GM23338 (cell line): ENCODE results near the gene TBPL1. TPM values are rescaled to one million over a fixed set of nuclear protein-coding genes. Genes with fewer than 3 reads are reported as not detected.

Source experiments
- ATAC-seq: fragments of 200-7000 bp; cut with Tn5 transposase; 3 replicates; pipeline ENCODE4 v1.9.1; 2020
- DNase-seq: peaks from one replicate; pipeline ENCODE4 v3.0.0-alpha.2; 2015; ENCODE audit warnings: low spot score
- H2AFZ ChIP-seq: fragments of 200-600 bp; sonication (generic); 2 replicates; pipeline ENCODE4 v1.8.0; 2016; ENCODE audit warnings: antibody characterized with exemption, mild to moderate bottlenecking, moderate library complexity
- H3F3A ChIP-seq: fragments of 200-600 bp; sonication (generic); replicated peaks from 2 replicates; pipeline ENCODE4 v1.8.0; 2017; ENCODE audit warnings: antibody characterized with exemption, mixed run types, low read depth
- H3K27ac ChIP-seq: fragments of 200-600 bp; sonication (generic); 2 replicates; pipeline ENCODE4 v1.6.1; 2016; ENCODE audit warnings: low read depth
- H3K27me3 ChIP-seq: fragments of 200-600 bp; sonication (generic); 2 replicates; pipeline ENCODE4 v1.8.0; 2016; ENCODE audit warnings: mild to moderate bottlenecking, mixed run types, moderate library complexity; ENCODE audit not compliant: insufficient read depth
- H3K36me3 ChIP-seq: fragments of 200-600 bp; sonication (generic); 2 replicates; pipeline ENCODE4 v1.8.0; 2016; ENCODE audit warnings: mild to moderate bottlenecking; ENCODE audit not compliant: insufficient read depth
- H3K4me1 ChIP-seq: fragments of 200-600 bp; sonication (generic); 2 replicates; pipeline ENCODE4 v1.8.0; 2016; ENCODE audit warnings: mild to moderate bottlenecking, moderate library complexity; ENCODE audit not compliant: insufficient read depth
- H3K4me2 ChIP-seq: fragments of 200-600 bp; sonication (generic); 2 replicates; pipeline ENCODE4 v1.7.1; 2017; ENCODE audit warnings: mixed run types
- H3K4me3 ChIP-seq: fragments of 200-600 bp; sonication (generic); 2 replicates; pipeline ENCODE4 v1.6.1; 2016; ENCODE audit warnings: mixed run types
- H3K79me2 ChIP-seq: fragments of 200-600 bp; sonication (generic); replicated peaks from 2 replicates; pipeline ENCODE4 v1.8.0; 2017; ENCODE audit warnings: mild to moderate bottlenecking; ENCODE audit not compliant: insufficient read depth
- H3K9me2 ChIP-seq: fragments of 200-600 bp; sonication (generic); 2 replicates; pipeline ENCODE4 v1.8.0; 2017; ENCODE audit not compliant: insufficient read depth
- H4K20me1 ChIP-seq: fragments of 200-600 bp; sonication (generic); replicated peaks from 2 replicates; pipeline ENCODE4 v1.8.0; 2017; ENCODE audit warnings: mild to moderate bottlenecking; ENCODE audit not compliant: insufficient read depth
- H3K27ac Mint-ChIP-seq: 2 replicates; pipeline ENCODE4 v1.8.0; 2020; ENCODE audit warnings: inconsistent platforms, mild to moderate bottlenecking, moderate library complexity, mixed read lengths
- H3K27me3 Mint-ChIP-seq: 3 replicates; pipeline ENCODE4 v1.8.0; 2022; ENCODE audit warnings: low read depth, mild to moderate bottlenecking, moderate library complexity, mixed read lengths, inconsistent platforms; ENCODE audit not compliant: insufficient read depth, poor library complexity
- H3K36me3 Mint-ChIP-seq: 3 replicates; pipeline ENCODE4 v1.8.0; 2021; ENCODE audit warnings: low read depth, mild to moderate bottlenecking, inconsistent platforms, moderate library complexity, mixed read lengths
- H3K4me1 Mint-ChIP-seq: 3 replicates; pipeline ENCODE4 v1.8.0; 2020; ENCODE audit warnings: mild to moderate bottlenecking, inconsistent platforms, mixed read lengths
- H3K4me3 Mint-ChIP-seq: 3 replicates; pipeline ENCODE4 v1.8.0; 2021; ENCODE audit warnings: moderate library complexity, mild to moderate bottlenecking, inconsistent platforms, mixed read lengths
- H3K9me3 Mint-ChIP-seq: 3 replicates; pipeline ENCODE4 v1.8.0; 2020; ENCODE audit warnings: moderate library complexity, mild to moderate bottlenecking, inconsistent platforms, mixed read lengths
- CREB1 ChIP-seq: fragments of 250-450 bp; sonication (Bioruptor Pico); IDR thresholded peaks from 2 replicates; pipeline ENCODE4 v1.5.0; 2020; ENCODE audit warnings: low read depth, mild to moderate bottlenecking, moderate library complexity
- ETS1 ChIP-seq: IDR thresholded peaks from 2 replicates; pipeline ENCODE4 v1.6.1; 2016; ENCODE audit warnings: antibody characterized with exemption
- EZH2 ChIP-seq: fragments of 200-600 bp; sonication (generic); IDR thresholded peaks from one replicate; pipeline ENCODE4 v1.8.0; 2017; ENCODE audit warnings: antibody characterized with exemption, mild to moderate bottlenecking, low read depth; ENCODE audit not compliant: unreplicated experiment
- POLR2AphosphoS5 ChIP-seq: IDR thresholded peaks from 2 replicates; pipeline ENCODE4 v1.6.1; 2016; ENCODE audit warnings: antibody characterized with exemption, low read depth
- ZNF331 ChIP-seq: fragments of 250-450 bp; sonication (Bioruptor Pico); IDR thresholded peaks from 2 replicates; pipeline ENCODE4 v1.5.0; 2020; ENCODE audit warnings: low read depth, mild to moderate bottlenecking, moderate library complexity
- ZNF462 ChIP-seq: fragments of 250-450 bp; sonication (Bioruptor Pico); IDR thresholded peaks from 2 replicates; pipeline ENCODE4 v1.5.0; 2020; ENCODE audit warnings: mild to moderate bottlenecking, moderate library complexity
- polyA plus RNA-seq: library from polyadenylated mRNA; unstranded; fragments of >200 nt; fragmentation: Nextera tagmentation; extraction: Ambion mirVana; gene quantifications from 2 replicates; pipeline ENCODE4 v1.2.1, GENCODE V29; 2016
- total RNA-seq: library from RNA; depleted of rRNA; stranded (reverse); fragments of >200 nt; shearing (Covaris generic); gene quantifications from 2 replicates; pipeline ENCODE4 v1.2.3, GENCODE V29; 2014

Gene TBPL1
- total and polyA plus RNA-seq, 2 experiments from 2014 or later = 72.9 to 139 TPM

DNA sequence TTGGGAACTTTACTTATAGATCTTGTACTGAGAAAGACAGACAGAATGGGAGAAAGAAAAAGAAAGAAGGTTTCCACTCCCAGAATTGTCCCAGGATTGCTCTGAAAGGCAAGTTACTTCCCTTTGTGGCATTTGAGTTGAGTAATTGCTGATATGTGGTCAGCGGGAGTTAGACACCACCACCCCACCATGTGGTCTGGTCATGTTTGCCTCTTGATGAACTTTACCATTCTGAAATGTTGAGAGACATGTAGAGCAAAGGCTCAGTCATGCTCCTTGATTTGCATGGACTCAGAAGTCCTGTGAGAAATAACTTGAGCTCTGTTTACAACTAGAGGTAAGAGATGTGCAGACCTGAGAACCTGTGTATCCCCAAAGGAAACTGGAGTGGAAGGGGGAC lies 47.0 kb upstream of the TBPL1 start (continued):
- no peak for TF ChIP-seq ZNF462 (CRISPR knock-in tag)
- TF ChIP-seq POLR2AphosphoS5 = no peak
- TF ChIP-seq CREB1 (CRISPR knock-in tag) = no peak

DNA sequence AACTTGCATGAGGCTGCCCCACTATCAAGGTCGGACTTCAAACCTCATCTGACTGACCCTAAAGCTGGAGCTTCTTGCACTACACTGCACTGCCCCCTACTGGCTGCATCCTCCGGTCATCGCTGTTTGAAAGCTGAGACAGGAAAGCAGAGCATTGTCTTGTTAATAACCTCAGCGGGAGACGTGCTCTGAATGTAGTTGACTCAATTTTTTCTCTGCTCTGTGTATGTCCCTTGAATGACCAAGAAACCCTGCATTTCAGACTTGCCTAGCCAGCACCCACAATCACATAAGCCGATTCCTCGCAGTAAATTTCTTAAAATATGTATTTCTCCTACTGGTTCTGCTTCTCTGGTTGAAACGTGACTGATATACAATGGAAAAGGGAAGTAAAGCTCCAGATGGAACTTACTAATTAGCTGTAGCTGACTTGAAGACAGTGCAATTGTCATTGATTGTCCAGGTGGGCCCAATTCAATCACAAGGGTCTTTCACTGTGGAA lies 36.3 kb upstream of the TBPL1 start:
- H3K36me3 ChIP-seq = 0 out of 2 replicates have a peak, but pooled peaks cover 4% of the 10 kb centered on the region
- H3K9me3 Mint-ChIP-seq = peaks cover 5% of the 10 kb centered on the region; the same call in 1 of the 3 replicates
- ATAC-seq = peak; percentile 86
- no peaks in the 10 kb centered on the region for H3F3A ChIP-seq
- no peaks in the 10 kb centered on the region for H4K20me1 ChIP-seq
- no peak overlapping the region for H2AFZ ChIP-seq
- H3K27me3 Mint-ChIP-seq = peaks cover 5% of the 10 kb centered on the region
- H3K27ac ChIP-seq = peak overlapping the region; percentile 22; the same call in 1 of the 2 replicates
- H3K79me2 ChIP-seq = no peaks in the 10 kb centered on the region
- peak overlapping the region; percentile 85 for H3K27ac Mint-ChIP-seq
- peak overlapping the region; percentile 33 for H3K4me3 ChIP-seq
- peak overlapping the region; percentile 56 for H3K4me3 Mint-ChIP-seq
- peaks cover 6% of the 10 kb centered on the region; the same call in 1 of the 3 replicates for H3K36me3 Mint-ChIP-seq
- no peaks in the 10 kb centered on the region for H3K27me3 ChIP-seq
- H3K4me1 Mint-ChIP-seq = peaks cover 15% of the 10 kb centered on the region
- peak; percentile 100 for DNase-seq
- H3K9me2 ChIP-seq = no peaks in the 10 kb centered on the region
- peak overlapping the region; percentile 66 for H3K4me2 ChIP-seq
- peaks cover 19% of the 10 kb centered on the region for H3K4me1 ChIP-seq
- TF ChIP-seq EZH2 (no peak), ETS1 (0 out of 2 replicates have a peak, but pooled peaks have one; percentile 39), ZNF331 (no peak), ZNF462 (CRISPR knock-in tag) (peak; percentile 1; the same call in 1 of the 2 replicates)
